Panc1 (cell line): ENCODE measurements around the gene GHITM. TPM values are rescaled to one million over a fixed set of nuclear protein-coding genes. Genes with fewer than 3 reads are reported as not detected.

Experiments used
- ATAC-seq: fragments of 200-7000 bp; cut with Tn5 transposase; 2 replicates; pipeline ENCODE4 v1.9.1; 2020; ENCODE audit warnings: mild to moderate bottlenecking, moderate library complexity
- BruUV-seq: library from RNA; stranded (reverse); fragments of 400-500 nt; replicated peaks from 2 replicates; lab custom pipeline; 2021; lab: Mats Ljungman, UMichigan
- CTCF ChIA-PET: fragments of 300-600 bp; sonication (Branson Sonifier 250); formaldehyde crosslinking; loops from one replicate; lab custom pipeline; 2022; ENCODE audit warnings: antibody characterized with exemption; lab: Charles Lee
- POLR2A ChIA-PET: fragments of 300-600 bp; sonication (Branson Sonifier 250); formaldehyde crosslinking; loops from one replicate; lab custom pipeline; 2022; ENCODE audit warnings: antibody characterized with exemption; lab: Charles Lee
- DNase-seq: peaks from one replicate; pipeline ENCODE4 v3.0.0-alpha.2; 2010; ENCODE audit warnings: low read depth, low spot score
- H3K27ac ChIP-seq: 2 replicates; pipeline ENCODE4 v1.5.1; 2011; ENCODE audit warnings: mild to moderate bottlenecking, low read length, inconsistent platforms
- H3K27me3 ChIP-seq: fragments of 200-500 bp; sonication (Bioruptor generic); 2 replicates; pipeline ENCODE4 v1.6.0; 2014; ENCODE audit warnings: low read length, inconsistent platforms; ENCODE audit not compliant: control insufficient read depth, insufficient read depth
- H3K36me3 ChIP-seq: fragments of 200-500 bp; sonication (Bioruptor generic); 2 replicates; pipeline ENCODE4 v1.5.1; 2014; ENCODE audit warnings: inconsistent platforms, mild to moderate bottlenecking, low read length, moderate library complexity; ENCODE audit not compliant: control insufficient read depth, insufficient read depth
- H3K4me1 ChIP-seq: 2 replicates; pipeline ENCODE4 v1.5.1; 2011; ENCODE audit warnings: inconsistent platforms, mild to moderate bottlenecking, low read length, moderate library complexity; ENCODE audit not compliant: control insufficient read depth, insufficient read depth
- H3K4me3 ChIP-seq, 2 experiments: 2 replicates each; pipeline ENCODE4 v1.5.1; 2011 to 2012; ENCODE audit warnings: low read depth in 2 of 2, low read length in 2 of 2, mild to moderate bottlenecking in 2 of 2, inconsistent platforms in 1 of 2, moderate library complexity in 1 of 2
- H3K9me3 ChIP-seq: fragments of 200-500 bp; sonication (Bioruptor generic); 2 replicates; pipeline ENCODE4 v1.5.1; 2014; ENCODE audit warnings: low read depth, mild to moderate bottlenecking, inconsistent platforms, low read length, moderate library complexity; ENCODE audit not compliant: control insufficient read depth, insufficient read depth
- CTCF ChIP-seq: fragments of 450-650 bp; IDR thresholded peaks from 2 replicates; pipeline ENCODE4 v1.5.1; 2017; ENCODE audit warnings: mild to moderate bottlenecking
- POLR2AphosphoS5 ChIP-seq: IDR thresholded peaks from 2 replicates; pipeline ENCODE4 v1.6.1; 2012; ENCODE audit warnings: mild to moderate bottlenecking, low read depth, low read length, moderate library complexity
- REST ChIP-seq, 2 experiments: IDR thresholded peaks; 2 replicates each; pipeline ENCODE4 v1.6.1; 2011 to 2012; ENCODE audit warnings: low read depth in 2 of 2, control low read depth in 1 of 2, low read length in 1 of 2, mild to moderate bottlenecking in 1 of 2, moderate library complexity in 1 of 2; ENCODE audit not compliant: insufficient read depth in 1 of 2
- SIN3A ChIP-seq: IDR thresholded peaks from 2 replicates; pipeline ENCODE4 v1.6.1; 2012; ENCODE audit warnings: low read depth, mild to moderate bottlenecking, low read length, moderate library complexity, borderline replicate concordance; ENCODE audit not compliant: insufficient read depth
- TCF7L2 ChIP-seq: IDR thresholded peaks from 2 replicates; pipeline ENCODE4 v1.6.1; 2011; ENCODE audit warnings: mild to moderate bottlenecking, low read depth, low read length, inconsistent platforms
- in situ Hi-C: cut with HindIII; loops from 2 replicates; pipeline ENCODE4 v1.10.0; 2016; ENCODE audit warnings: low sequenced_read_pairs, low pct_unique_long_range_greater_than_20kb
- intact Hi-C: fragments of 100-400 bp; cut with micrococcal nuclease; formaldehyde crosslinking; loops from one replicate; pipeline ENCODE4 v1.10.0; 2022; ENCODE audit not compliant: unreplicated experiment
- total RNA-seq: library from RNA; stranded (reverse); gene quantifications from one replicate; pipeline ENCODE4 v1.2.1, GENCODE V29; 2021; ENCODE audit not compliant: unreplicated experiment

GHITM gene
- total RNA-seq, 1 experiment from 2014 or later, result 188 TPM

- no peak overlapping the region for H3K4me3 ChIP-seq
- intact Hi-C loops (no loop called here), in situ Hi-C loops (no loop called here)
- H3K27me3 ChIP-seq, result no peaks in the 10 kb centered on the region
- CTCF ChIA-PET, result no interaction called here
- H3K27ac ChIP-seq, result no peak overlapping the region
- ATAC-seq, result no peak
- POLR2A ChIA-PET, result no interaction called here
- H3K4me1 ChIP-seq, result no peaks in the 10 kb centered on the region
- no peaks in the 10 kb centered on the region for H3K9me3 ChIP-seq
- no peak for TF ChIP-seq SIN3A
- no peak for TF ChIP-seq REST (IDR thresholded peaks at IDR 0.05; ENCODE audit: insufficient read depth in 1 of 2, low read depth in 2 of 2, low read length in 1 of 2)
- no peak for TF ChIP-seq CTCF
- no peak for TF ChIP-seq POLR2AphosphoS5
- TF ChIP-seq TCF7L2, result no peak
- no peak for DNase-seq
- BruUV-seq, result no TSS peak
- no peaks in the 10 kb centered on the region for H3K36me3 ChIP-seq
Measured at GRCh38 chr10:84163996-84164395, 24.7 kb downstream of the GHITM start.

GRCh38 chr10:84164442-84164841, 25.1 kb downstream of the GHITM start:
- ChIA-PET CTCF (no interaction called here), POLR2A (no interaction called here)
- no peak overlapping the region for H3K4me3 ChIP-seq
- intact Hi-C loops, result no loop called here
- no TSS peak for BruUV-seq
- DNase-seq, result no peak
- H3K36me3 ChIP-seq, result no peaks in the 10 kb centered on the region
- H3K9me3 ChIP-seq, result no peaks in the 10 kb centered on the region
- no peaks in the 10 kb centered on the region for H3K4me1 ChIP-seq
- in situ Hi-C loops, result no loop called here
- no peak overlapping the region for H3K27ac ChIP-seq
- no peaks in the 10 kb centered on the region for H3K27me3 ChIP-seq
- ATAC-seq, result no peak
- TF ChIP-seq SIN3A (no peak), CTCF (no peak), REST (IDR thresholded peaks at IDR 0.05; ENCODE audit: insufficient read depth in 1 of 2, low read depth in 2 of 2, low read length in 1 of 2) (no peak), TCF7L2 (no peak), POLR2AphosphoS5 (no peak)
